ENCODE results near the gene ZNF723.

DNA sequence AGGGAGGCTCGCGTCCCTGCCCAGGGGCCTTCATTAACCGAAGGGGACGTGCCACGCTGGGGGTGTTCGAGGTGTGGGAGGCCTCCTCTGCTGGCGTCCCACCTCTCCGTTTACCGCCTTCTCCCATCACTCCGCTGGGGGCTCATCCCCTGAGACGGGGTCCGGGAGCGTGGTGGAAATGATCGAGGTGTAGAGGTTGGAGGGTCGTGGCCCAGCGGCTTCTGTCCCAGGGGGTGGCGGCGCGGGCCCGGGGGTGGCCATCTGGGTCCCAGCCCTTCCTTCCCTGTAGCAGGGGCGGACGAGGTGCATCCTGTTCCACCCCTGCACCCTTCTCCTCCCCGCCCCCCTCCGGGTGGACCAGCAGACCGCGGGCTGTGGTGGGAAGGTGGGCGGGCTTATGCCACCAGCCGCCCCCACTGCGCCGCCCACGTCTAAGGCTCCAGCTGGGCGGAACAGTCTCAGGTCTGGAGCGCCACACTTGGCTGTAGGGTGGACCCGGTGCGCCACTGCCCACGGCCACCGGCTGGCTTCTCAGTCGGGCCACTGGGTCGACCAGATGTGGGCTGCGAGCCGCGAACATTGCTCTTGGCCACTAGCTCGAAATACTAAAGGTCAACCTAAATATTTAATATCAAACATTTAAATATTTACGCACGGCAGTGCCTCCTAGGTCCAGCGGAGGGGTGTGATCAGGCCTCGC is 69.5 kb downstream of the ZNF723 start:
- TF ChIP-seq CTCF (IDR thresholded peaks at IDR 0.05; ENCODE audit: insufficient read depth, low read depth, low read length) (no peak), EZH2 (IDR thresholded peaks at IDR 0.05; ENCODE audit: insufficient read depth, low read length) (no peak)

Data from astrocyte (in vitro differentiated cells and primary cell).